Endothelial cell of umbilical vein (primary cell): ENCODE results near the gene CROCC2. TPM values are rescaled to one million over a fixed set of nuclear protein-coding genes. Genes with fewer than 3 reads are reported as not detected.

Source experiments
- BruUV-seq: library from RNA; stranded (reverse); fragments of 400-500 nt; replicated peaks from 2 replicates; lab custom pipeline; 2021; lab: Mats Ljungman, UMichigan
- CTCF ChIA-PET: fragments of 300-600, 350-600 bp; sonication (Branson Sonifier 250); formaldehyde crosslinking; loops from one replicate; lab custom pipeline; 2021; ENCODE audit warnings: antibody characterized with exemption, inconsistent platforms; lab: Charles Lee
- POLR2A ChIA-PET: fragments of 300-600, 350-600 bp; sonication (Branson Sonifier 250); formaldehyde crosslinking; loops from one replicate; lab custom pipeline; 2021; ENCODE audit warnings: antibody characterized with exemption, inconsistent platforms; lab: Charles Lee
- DNase-seq: peaks from one replicate; pipeline ENCODE4 v3.0.0-alpha.2; 2011; ENCODE audit warnings: low read depth, low spot score
- FAIRE-seq: peaks from 2 replicates; lab custom pipeline; 2011; peaks lifted over from hg19 to GRCh38; lab: Jason Lieb, UNC
- H2AFZ ChIP-seq: 2 replicates; pipeline ENCODE4 v1.6.0; 2012; ENCODE audit warnings: low read depth, low read length, control low read depth, inconsistent platforms
- H3K27ac ChIP-seq: 2 replicates; pipeline ENCODE4 v1.5.1; 2011; ENCODE audit warnings: low read depth, mild to moderate bottlenecking, control low read depth, low read length, moderate library complexity; ENCODE audit not compliant: insufficient read depth
- H3K27me3 ChIP-seq, 2 experiments: 2 replicates each; pipeline versions ENCODE4 v1.6.0 to v1.6.1; 2011; ENCODE audit warnings: low read length in 2 of 2, mixed read lengths in 1 of 2; ENCODE audit not compliant: control insufficient read depth in 2 of 2, insufficient read depth in 2 of 2
- H3K36me3 ChIP-seq, 2 experiments: 2 replicates in 1 of 2; 3 replicates in 1 of 2; pipeline ENCODE4 v1.5.1; 2011; ENCODE audit warnings: low read length in 2 of 2, mild to moderate bottlenecking in 1 of 2, moderate library complexity in 1 of 2; ENCODE audit not compliant: control insufficient read depth in 2 of 2, insufficient read depth in 2 of 2; ENCODE audit errors: extremely low read depth in 1 of 2
- H3K4me1 ChIP-seq: 3 replicates; pipeline ENCODE4 v1.5.1; 2011; ENCODE audit warnings: mild to moderate bottlenecking, low read length; ENCODE audit not compliant: control insufficient read depth, insufficient read depth; ENCODE audit errors: extremely low read depth
- H3K4me2 ChIP-seq: 2 replicates; pipeline ENCODE4 v1.6.1; 2011; ENCODE audit warnings: low read length, control low read depth, mixed read lengths; ENCODE audit not compliant: insufficient read depth
- H3K4me3 ChIP-seq, 3 experiments: fragments of 200-600 bp in 1 of 3; sonication (generic), shearing (Covaris generic) in 1 of 3; replicated peaks in 1 of 3; 2 replicates each; pipeline ENCODE4 v1.5.1; 2011 to 2016; ENCODE audit warnings: control low read depth in 3 of 3, low read length in 3 of 3, mild to moderate bottlenecking in 2 of 3, inconsistent platforms in 1 of 3, low read depth in 1 of 3, moderate library complexity in 1 of 3; ENCODE audit not compliant: insufficient read depth in 1 of 3
- H3K79me2 ChIP-seq: 2 replicates; pipeline ENCODE4 v1.6.0; 2012; ENCODE audit warnings: low read length, inconsistent platforms; ENCODE audit not compliant: control insufficient read depth, insufficient read depth
- H3K9ac ChIP-seq: replicated peaks from 2 replicates; pipeline ENCODE3; 2011; ENCODE audit warnings: low read length, control low read depth; ENCODE audit not compliant: insufficient read depth; ENCODE audit errors: extremely low read depth
- H3K9me1 ChIP-seq: replicated peaks from 3 replicates; pipeline ENCODE4 v1.6.0; 2011; ENCODE audit warnings: mild to moderate bottlenecking, low read length; ENCODE audit not compliant: control insufficient read depth, insufficient read depth; ENCODE audit errors: extremely low read depth
- H3K9me3 ChIP-seq: replicated peaks from 2 replicates; pipeline ENCODE4 v1.5.1; 2012; ENCODE audit warnings: low read length, inconsistent platforms; ENCODE audit not compliant: control insufficient read depth, insufficient read depth
- H4K20me1 ChIP-seq: replicated peaks from 2 replicates; pipeline ENCODE3; 2011; ENCODE audit warnings: mild to moderate bottlenecking, low read length; ENCODE audit not compliant: control insufficient read depth, insufficient read depth; ENCODE audit errors: extremely low read depth
- CTCF ChIP-seq, 2 donors: IDR thresholded peaks; 1 replicate in 1 of 2; 2 replicates in 1 of 2; pipeline ENCODE4 v1.5.1; 2011; ENCODE audit warnings: low read length in 2 of 2, mild to moderate bottlenecking in 2 of 2, moderate library complexity in 2 of 2, control low read depth in 1 of 2, inconsistent platforms in 1 of 2, low read depth in 1 of 2; ENCODE audit not compliant: insufficient read depth in 1 of 2; ENCODE audit errors: extremely low read depth in 1 of 2
- EZH2 ChIP-seq: IDR thresholded peaks from 2 replicates; pipeline ENCODE4 v1.6.1; 2012; ENCODE audit warnings: borderline replicate concordance, low read depth, mild to moderate bottlenecking, moderate library complexity, low read length, inconsistent platforms; ENCODE audit not compliant: severe bottlenecking
- FOS ChIP-seq: IDR thresholded peaks from 2 replicates; pipeline ENCODE4 v1.6.1; 2011; ENCODE audit warnings: mild to moderate bottlenecking, low read length, moderate library complexity, borderline replicate concordance; ENCODE audit not compliant: insufficient read depth
- GATA2 ChIP-seq: IDR thresholded peaks from 2 replicates; pipeline ENCODE4 v1.7.0; 2011; ENCODE audit warnings: low read depth, mild to moderate bottlenecking, moderate library complexity, mixed read lengths, low read length; ENCODE audit not compliant: insufficient read length, insufficient read depth
- JUN ChIP-seq: IDR thresholded peaks from 2 replicates; pipeline ENCODE4 v1.6.1; 2011; ENCODE audit warnings: borderline replicate concordance, low read depth; ENCODE audit not compliant: insufficient read length, insufficient read depth
- MYC ChIP-seq: IDR thresholded peaks from one replicate; pipeline ENCODE4 v1.6.1; 2011; ENCODE audit warnings: mild to moderate bottlenecking, low read depth, low read length
- POLR2A ChIP-seq: IDR thresholded peaks from 2 replicates; pipeline ENCODE4 v1.6.1; 2012; ENCODE audit warnings: low read depth, mild to moderate bottlenecking, control low read depth, low read length
- POLR2AphosphoS5 ChIP-seq: IDR thresholded peaks from 2 replicates; pipeline ENCODE4 v1.6.1; 2012; ENCODE audit warnings: low read depth, mild to moderate bottlenecking, control low read depth, low read length, moderate library complexity; ENCODE audit not compliant: insufficient read depth
- dilution Hi-C: fragments of 300-500 bp; cut with MboI; formaldehyde crosslinking; loops from one replicate; pipeline ENCODE4 v1.15.0; 2019; ENCODE audit warnings: low sequenced_read_pairs; ENCODE audit not compliant: extremely low pct_ligation_motif_present
- intact Hi-C: fragments of 100-400 bp; cut with micrococcal nuclease; formaldehyde crosslinking; loops from one replicate; pipeline ENCODE4 v1.10.0; 2022
- polyA plus RNA-seq, 4 experiments: library from polyadenylated mRNA; depleted of rRNA in 3 of 4; stranded (reverse) in 3 of 4; unstranded in 1 of 4; fragments of >200 nt; gene quantifications; 2 replicates each; pipeline versions ENCODE4 v1.2.1 to v1.2.3, GENCODE V29; 2011 to 2012; ENCODE audit warnings: missing spikeins in 1 of 4
- total RNA-seq: library from RNA; stranded (reverse); gene quantifications from 2 replicates; pipeline ENCODE4 v1.2.3, GENCODE V29; 2021
- TF ChIP-seq, protein P1 (sequence below): IDR thresholded peaks from 2 replicates; pipeline ENCODE4 v1.6.1; 2011; ENCODE audit not compliant: insufficient read depth, insufficient read length

Gene CROCC2
- total and polyA plus RNA-seq, 2 donors (not counting 3 experiments of a cell fraction or from before 2014, with no cell fraction given): not detected

DNA sequence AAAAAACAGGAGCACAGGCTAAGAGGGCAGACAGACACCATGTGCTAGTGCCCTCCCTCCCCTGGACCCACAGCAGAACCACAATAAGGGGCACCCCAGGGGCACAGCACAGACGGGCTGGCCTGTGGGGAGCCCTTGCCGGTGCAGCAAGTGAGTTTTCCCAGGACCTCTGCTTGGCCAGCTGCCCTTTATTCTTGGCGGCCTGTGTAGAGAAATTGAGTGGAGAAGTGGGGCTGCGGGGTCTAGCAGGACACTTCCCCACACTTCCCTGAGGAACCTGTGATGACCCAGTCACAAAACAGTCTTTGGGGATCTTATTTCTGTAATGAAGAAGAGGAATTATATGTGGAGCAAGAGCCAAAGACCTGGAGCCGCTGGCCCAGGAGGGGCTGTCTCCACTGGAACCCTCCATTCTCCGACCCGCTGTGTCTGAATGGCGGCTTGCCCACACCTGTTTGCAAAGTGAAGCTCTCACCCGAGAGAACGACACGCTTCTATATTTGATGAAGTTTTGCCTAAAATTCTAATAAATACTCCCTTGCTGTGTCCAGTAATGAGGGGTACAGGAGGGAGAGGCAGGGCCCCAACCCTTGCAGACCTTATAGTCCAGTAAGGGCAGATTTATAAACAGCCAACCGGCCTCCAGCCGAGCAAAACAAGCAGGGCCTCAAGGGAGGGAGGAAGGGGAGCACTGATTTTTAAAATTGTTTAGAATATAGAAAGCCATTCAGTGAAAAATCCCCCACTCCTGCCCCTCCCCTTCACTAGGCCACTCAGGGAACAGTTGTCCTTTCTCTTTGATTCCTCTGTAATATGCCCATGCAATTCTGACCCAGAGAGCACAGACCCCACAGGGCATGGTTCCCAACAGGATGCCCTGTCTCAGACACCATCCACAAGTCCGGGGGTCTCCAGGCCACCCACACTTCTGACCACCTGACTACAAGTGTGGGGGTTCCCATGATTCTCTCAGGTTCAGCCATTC lies 47.6 kb downstream of the CROCC2 start:
- FAIRE-seq (no peak), DNase-seq (no peak)
- Histone ChIP-seq H3K79me2 (no peaks in the 10 kb centered on the region), H3K4me2 (no peak overlapping the region), H3K27me3 (peaks cover 0 to 2% of the 10 kb centered on the region in 2 experiments), H3K4me1 (no peaks in the 10 kb centered on the region), H3K4me3 (no peak overlapping the region), H3K9ac (no peak overlapping the region), H3K9me1 (no peaks in the 10 kb centered on the region), H2AFZ (no peak overlapping the region), H3K9me3 (no peaks in the 10 kb centered on the region), H3K27ac (no peak overlapping the region), H3K36me3 (no peaks in the 10 kb centered on the region), H4K20me1 (no peaks in the 10 kb centered on the region)
- ChIA-PET CTCF (interaction anchor here (2.5 kb wide), 1 partner anchor 30 kb away, joined by 8 read pairs; no protein-coding TSS in a partner anchor), POLR2A (no interaction called here)
- intact Hi-C loops (no loop called here), dilution Hi-C loops (no loop called here)
- BruUV-seq: no TSS peak
- TF ChIP-seq EZH2 (no peak), FOS (no peak), JUN (no peak), GATA2 (no peak), MYC (no peak), CTCF (IDR thresholded peaks at IDR 0.05; ENCODE audit: extremely low read depth in 1 of 2, insufficient read depth in 1 of 2, low read depth in 1 of 2, low read length in 2 of 2) (no peak), POLR2A (no peak), POLR2AphosphoS5 (no peak)
- TF ChIP-seq, protein P1, sequence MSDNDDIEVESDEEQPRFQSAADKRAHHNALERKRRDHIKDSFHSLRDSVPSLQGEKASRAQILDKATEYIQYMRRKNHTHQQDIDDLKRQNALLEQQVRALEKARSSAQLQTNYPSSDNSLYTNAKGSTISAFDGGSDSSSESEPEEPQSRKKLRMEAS: no peak
